ENCODE measurements around the gene EPC1.
"Not testable (repeated sequence)": the region's sequence is repeated elsewhere in the genome, so short reads cannot be mapped to it uniquely, and the experiment has no call there.

Gene EPC1

DNA sequence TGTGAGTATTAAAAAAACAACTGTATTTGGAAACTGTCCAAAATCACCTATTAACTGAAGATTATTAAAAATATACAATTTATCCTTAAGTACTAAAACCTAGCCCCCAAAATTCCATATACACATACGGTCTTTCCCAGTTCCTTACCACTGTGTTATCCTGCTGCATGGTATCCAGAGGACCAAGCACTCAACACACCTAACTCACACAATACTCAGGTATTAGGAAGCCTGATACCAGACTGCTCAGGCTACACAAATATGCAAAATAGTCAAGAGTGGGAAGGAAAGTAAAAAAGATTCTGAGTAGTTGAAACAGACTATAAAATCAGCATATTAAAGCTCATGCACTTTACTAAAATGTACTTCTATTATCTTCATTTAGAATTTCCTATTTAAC is 67.2 kb downstream of the EPC1 start:
- DNase-seq (ENCODE audit: low read depth), result no peak

DNA sequence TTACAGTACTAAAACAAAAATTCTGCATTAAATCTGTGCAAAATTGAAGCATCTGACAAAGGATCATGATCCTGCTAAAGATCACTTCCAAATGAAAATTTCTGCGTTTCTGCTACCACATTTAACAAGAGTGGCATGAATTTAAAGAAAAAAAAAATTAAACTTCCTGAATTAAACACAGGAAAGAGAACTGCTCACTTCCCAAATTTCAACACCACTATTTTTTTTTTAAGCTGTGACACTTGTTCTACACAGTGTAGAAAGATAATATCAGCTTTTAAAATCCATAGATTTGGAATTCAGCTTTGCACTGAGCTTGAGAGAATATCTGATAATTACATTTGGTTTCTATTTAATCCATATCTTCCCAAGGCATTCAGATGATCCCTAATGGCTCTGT is 73.6 kb downstream of the EPC1 start:
- DNase-seq (ENCODE audit: low read depth), result no peak

GRCh38 chr10:32271617-32272016 is 75.3 kb downstream of the EPC1 start:
- peak; percentile 45 for DNase-seq (ENCODE audit: low read depth)

DNA sequence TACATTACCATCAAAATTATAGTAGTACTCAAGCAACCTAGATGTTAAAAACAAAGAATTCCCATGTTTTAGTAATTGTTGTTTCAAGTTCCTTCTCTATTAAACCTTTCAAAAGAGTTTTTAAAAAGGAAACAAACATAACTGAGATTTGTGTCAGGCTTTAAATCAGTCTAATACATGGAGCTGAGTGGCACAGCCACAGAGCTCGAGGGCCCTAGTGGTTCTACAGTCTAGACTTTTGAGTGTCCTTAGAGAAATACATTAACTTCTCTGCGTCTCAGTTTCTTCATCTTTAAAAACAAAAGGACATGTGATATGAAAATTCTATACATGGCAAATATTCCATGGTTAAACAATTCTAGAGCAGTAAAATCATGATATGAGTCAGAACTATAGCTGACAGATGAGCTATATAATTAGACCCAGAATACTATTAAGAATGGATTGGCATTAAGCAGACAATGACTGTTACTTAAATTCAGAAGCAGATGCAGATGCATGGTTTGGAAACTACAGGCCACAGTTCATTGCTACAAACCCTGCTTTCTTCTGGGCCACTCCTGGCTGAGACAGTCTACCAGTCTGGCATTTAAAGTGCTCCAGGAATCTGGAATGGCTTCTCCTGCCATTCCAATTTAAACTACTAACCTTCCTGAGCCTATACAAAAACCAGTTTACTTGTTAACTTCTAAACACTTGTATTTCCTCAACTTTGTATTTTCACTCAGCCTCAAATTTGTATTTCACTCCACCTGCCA is 77.4 kb downstream of the EPC1 start:
- DNase-seq (ENCODE audit: low read depth), result no peak

GRCh38 chr10:32268788-32269187 is 78.2 kb downstream of the EPC1 start:
- no peak for DNase-seq (ENCODE audit: low read depth)

DNA sequence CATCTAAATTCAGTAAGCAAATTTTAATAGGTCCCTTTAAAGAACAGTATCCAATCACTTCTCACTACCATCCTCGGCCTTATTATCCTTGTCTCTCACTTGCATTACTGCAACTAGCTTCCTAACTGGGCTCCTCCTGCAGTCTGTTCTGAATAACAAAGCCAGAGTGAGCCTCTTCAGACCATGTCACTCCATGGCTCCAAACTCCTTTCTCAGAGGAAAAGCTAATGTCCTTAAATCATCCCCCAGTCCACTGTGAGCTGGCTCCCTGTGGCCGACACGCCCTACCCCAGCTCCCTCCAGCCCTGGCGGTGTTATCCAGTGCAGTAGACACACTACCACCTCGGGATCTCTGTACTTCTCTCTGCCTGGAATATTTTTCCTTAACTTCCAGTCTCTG is 80.0 kb downstream of the EPC1 start:
- DNase-seq (ENCODE audit: low read depth), result no peak

DNA sequence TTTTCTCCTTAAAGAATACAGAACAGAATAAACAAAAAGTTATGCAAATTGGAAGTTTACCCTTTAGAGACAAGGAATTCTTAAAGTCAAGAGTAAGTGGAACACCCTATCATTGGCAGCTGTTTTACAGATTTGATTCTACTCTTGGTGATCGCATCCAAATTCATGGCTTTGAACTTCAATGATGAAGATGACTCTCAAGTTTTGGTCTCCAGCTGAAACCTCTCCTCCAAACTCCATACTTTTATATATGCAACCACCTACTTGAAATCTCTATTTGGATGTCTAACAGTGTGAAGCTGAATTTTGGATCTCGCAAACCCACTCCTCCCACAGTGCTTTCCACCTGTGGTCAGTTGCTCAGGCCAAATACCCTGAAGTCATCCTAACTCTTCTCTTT is 80.4 kb downstream of the EPC1 start:
- no peak for DNase-seq (ENCODE audit: low read depth)

GRCh38 chr10:32265756-32266155 is 81.2 kb downstream of the EPC1 start:
- DNase-seq (ENCODE audit: low read depth), result no peak

- DNase-seq (ENCODE audit: low read depth), result no peak
Measured at GRCh38 chr10:32263300-32263699, 83.7 kb downstream of the EPC1 start.

DNA sequence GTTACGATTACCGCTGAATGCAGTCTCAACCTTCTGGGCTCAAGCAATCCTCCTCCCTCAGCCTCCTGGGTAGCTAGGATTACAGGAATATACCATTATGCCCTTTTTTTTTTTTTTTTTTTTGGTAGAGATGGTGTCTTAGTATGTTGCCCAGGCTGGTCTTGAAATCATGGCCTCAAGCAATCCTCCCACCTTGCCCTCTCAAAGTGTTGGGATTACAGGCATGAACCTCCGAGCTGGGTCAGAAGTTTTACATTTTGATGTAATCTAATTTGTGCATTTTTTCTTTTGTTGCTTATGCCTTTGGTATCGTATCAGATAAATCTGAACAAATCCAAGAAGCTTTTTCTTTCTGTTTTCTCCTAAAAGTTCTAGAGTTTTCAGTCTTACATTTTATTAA is 87.4 kb downstream of the EPC1 start:
- DNase-seq (ENCODE audit: low read depth), result no peak

GRCh38 chr10:32256613-32257437 is 90.1 kb downstream of the EPC1 start:
- peak; percentile 47 for DNase-seq (ENCODE audit: low read depth)

DNA sequence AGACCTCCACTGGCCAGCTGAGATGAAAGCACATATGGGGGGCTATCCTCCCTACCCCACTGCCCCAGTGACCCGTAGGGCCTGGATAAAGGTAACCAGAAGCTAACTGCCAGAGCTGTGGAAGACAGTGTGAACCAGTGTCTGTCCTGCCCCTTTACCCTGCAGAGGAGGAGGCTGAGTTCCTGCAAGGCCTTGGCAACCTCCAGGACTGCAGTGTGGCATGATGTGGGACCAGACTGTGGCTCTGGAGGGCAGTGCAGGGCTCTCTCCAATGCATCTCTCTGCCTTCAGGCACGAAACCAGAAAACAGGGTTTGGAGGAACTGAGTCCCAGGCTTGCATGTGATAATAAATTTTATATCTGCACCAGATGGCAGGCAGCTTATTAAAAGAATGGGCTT is 93.1 kb downstream of the EPC1 start:
- no peak for DNase-seq (ENCODE audit: low read depth)

DNA sequence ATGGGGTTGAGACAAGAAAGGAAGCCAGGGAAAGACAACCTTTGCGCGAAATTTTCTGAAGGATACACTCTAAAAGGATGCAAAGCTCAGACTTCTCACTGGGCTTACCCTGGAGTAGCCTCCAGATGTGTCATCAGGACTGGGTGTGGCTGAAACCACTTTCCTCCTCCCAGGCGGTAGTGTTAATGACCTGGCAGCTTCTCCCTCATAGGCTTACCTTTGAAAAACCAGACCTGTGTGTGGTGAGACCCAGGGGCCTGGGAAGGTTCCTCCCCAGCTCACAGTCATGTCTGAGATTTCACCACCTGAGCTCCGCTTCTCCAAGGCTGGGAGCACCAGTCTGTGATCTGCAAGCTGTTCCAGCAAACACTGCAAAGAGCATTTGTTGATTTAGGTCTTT is 93.7 kb downstream of the EPC1 start:
- peak; percentile 22 for DNase-seq (ENCODE audit: low read depth)

DNA sequence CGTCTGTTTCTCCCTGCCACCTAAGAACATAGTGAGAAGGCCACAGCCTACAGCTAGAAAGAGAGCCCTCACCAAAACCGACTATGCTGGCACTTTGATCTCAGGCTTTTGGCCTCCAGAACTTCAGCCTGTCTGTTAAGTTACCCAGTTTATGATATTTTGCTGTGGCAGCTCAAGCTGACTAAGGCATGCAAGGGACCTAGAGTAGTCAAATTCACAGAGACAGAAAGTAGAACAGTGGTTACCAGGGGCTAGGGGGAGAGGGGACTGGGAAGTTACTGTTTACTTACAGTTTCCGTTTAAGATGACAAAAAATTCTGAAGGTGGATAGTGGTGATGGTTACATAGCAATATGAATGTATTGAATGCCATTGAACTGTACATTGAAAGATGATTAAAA is 96.5 kb downstream of the EPC1 start:
- not testable (repeated sequence) for DNase-seq (ENCODE audit: low read depth)

DNA sequence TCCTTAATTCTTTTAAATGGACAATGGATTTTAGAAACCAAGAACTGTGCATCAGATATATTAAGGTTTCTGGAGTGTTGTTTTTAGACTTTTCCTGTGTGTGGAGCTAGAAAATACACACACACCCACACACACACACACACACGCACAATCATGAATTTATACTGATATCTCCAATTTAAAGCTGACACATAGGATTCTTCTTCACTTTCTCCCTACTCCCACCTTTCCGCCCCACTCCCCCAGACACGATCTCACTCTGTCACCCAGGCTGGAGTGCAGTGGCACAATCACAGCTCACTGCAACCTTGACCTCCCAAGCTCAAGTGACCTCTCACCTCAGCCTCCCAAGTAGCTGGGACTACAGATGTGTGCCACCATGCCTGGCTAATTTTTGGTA is 100.3 kb downstream of the EPC1 start:
- DNase-seq (ENCODE audit: low read depth), result no peak

GRCh38 chr10:32245760-32246159 is 101.2 kb downstream of the EPC1 start:
- no peak for DNase-seq (ENCODE audit: low read depth)

GRCh38 chr10:32244421-32245207 is 102.3 kb downstream of the EPC1 start:
- DNase-seq (ENCODE audit: low read depth), result peak; percentile 83

DNA sequence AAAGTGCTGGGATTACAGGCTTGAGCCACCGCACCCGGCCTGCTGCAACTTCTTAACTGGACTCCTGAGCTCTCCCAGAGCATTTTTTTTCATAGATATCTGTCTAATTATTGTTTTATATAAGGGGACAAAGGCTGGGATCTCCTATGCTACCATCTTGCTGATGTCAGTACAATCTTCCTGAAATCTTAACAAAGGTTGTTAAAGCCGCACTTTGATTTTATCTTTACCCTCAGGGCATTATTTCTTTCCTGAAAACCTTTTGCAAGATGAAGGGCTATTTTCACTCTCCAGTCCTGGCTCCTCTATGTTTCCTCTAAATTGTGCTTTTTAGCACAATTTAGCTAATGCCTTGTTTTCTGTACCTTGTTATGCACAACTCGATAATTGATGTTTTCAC is 102.9 kb downstream of the EPC1 start:
- DNase-seq (ENCODE audit: low read depth), result no peak

- DNase-seq (ENCODE audit: low read depth), result peak; percentile 22
Measured at GRCh38 chr10:32241946-32242345, 105.0 kb downstream of the EPC1 start.

DNA sequence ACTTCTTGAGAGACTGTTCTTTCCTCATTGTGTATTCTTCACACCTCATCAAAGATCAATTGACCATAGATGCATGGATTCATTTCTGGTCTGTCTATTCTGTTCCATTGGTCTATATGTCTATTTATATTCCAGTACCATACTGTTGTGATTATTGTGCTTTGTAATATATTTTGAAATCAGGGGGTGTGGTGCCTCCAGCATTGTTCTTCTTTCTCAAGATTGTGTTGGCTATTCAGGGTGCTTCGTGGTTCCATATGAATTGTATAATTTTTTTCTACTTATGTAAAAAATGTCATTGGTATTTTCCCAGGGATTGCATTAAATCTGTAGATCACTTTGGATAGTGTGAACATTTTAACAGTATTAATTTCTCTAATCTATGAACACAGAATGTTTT is 106.5 kb downstream of the EPC1 start:
- no peak for DNase-seq (ENCODE audit: low read depth)

DNA sequence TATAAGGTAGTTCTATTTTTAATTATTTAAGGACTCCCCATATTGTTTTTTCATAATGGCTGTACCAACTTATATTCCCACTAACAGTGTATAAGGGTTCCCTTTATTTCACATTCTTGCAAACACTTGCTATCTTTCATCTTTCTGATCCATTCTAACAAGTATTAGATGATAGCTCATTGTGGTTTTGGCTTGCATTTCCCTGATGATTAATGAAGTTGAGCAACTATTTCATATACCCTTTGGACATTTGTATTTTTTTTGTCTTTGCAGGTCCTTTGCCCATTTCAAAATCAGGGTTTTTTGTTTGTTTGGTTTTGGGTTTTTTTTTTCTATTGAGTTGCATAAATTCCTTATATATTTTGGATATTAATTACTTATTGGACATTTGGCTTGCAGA is 107.2 kb downstream of the EPC1 start:
- peak; percentile 78 for DNase-seq (ENCODE audit: low read depth)

- DNase-seq (ENCODE audit: low read depth), result no peak
Measured at GRCh38 chr10:32237644-32238345, 109.2 kb downstream of the EPC1 start.

Measured in amniotic epithelial cell (primary cell).